Pancreas (tissue), 10 donors: ENCODE measurements around the gene FAM9C. TPM values are rescaled to one million over a fixed set of nuclear protein-coding genes. Genes with fewer than 3 reads are reported as not detected.

Experiments
- ATAC-seq, 4 donors: fragments of 200-7000 bp; cut with Tn5 transposase; one replicate each; pipeline versions ENCODE4 v1.8.0 to v1.9.1; 2020; ENCODE audit warnings: mild to moderate bottlenecking in 4 of 4, moderate library complexity in 4 of 4
- DNase-seq, 6 donors: peaks; one replicate each; pipeline ENCODE4 v3.0.0-alpha.2; 2020
- FAIRE-seq: peaks from 2 replicates; lab custom pipeline; 2012; peaks lifted over from hg19 to GRCh38; lab: Jason Lieb, UNC
- H3K27ac ChIP-seq, 4 donors: fragments of 200-600 bp; sonication (generic); 1 replicate in 3 of 4; 2 replicates in 1 of 4; pipeline versions ENCODE4 v1.5.0 to v1.8.0; 2020
- H3K27me3 ChIP-seq, 4 donors: fragments of 200-600 bp; one replicate each; pipeline ENCODE4 v1.8.0; 2021
- H3K36me3 ChIP-seq, 3 donors: fragments of 200-600 bp; sonication (generic) in 1 of 3; one replicate each; pipeline versions ENCODE4 v1.5.0 to v1.8.0; 2020 to 2021
- H3K4me1 ChIP-seq, 3 donors: fragments of 200-600 bp; one replicate each; pipeline ENCODE4 v1.8.0; 2021
- H3K4me3 ChIP-seq, 4 donors: fragments of 200-600 bp; sonication (generic) in 2 of 4; one replicate each; pipeline versions ENCODE4 v1.5.0 to v1.8.0; 2020 to 2021
- H3K9me3 ChIP-seq, 4 donors: fragments of 200-600 bp; one replicate each; pipeline ENCODE4 v1.8.0; 2021
- WGBS, 2 donors: extraction: QIAGEN DNeasy Blood & Tissue Kit; methylation state at CpG; one replicate each; pipeline ENCODE4 v1.1.7; 2013; 5-methylcytosine and 5-hydroxymethylcytosine counted together
- intact Hi-C, 3 donors: fragments of 100-400 bp; cut with DNase I; formaldehyde crosslinking; loops; one replicate each; pipeline versions ENCODE4 v1.11.1 to v1.14.2; 2022
- polyA plus RNA-seq, 2 donors: library from polyadenylated mRNA; stranded (reverse); fragments of 200-250 nt; gene quantifications; one replicate each; pipeline ENCODE4 v1.2.3, GENCODE V29; 2013
- total RNA-seq, 6 donors: library from RNA; stranded (reverse); fragmentation: NEBNext Ultra II Directional in 4 of 6; extraction: Animal tissue kit (Norgen Biotek cat#: 25700) in 4 of 6; gene quantifications; one replicate each; pipeline versions ENCODE4 v1.2.1 to v1.2.4, GENCODE V29; 2021 to 2023
- TF ChIP-seq, protein P1 (sequence below), 4 donors: fragments of 200-600 bp; sonication (generic) in 3 of 4; IDR thresholded peaks; one replicate each; pipeline versions ENCODE4 v1.5.0 to v1.8.0; 2021; ENCODE audit warnings: antibody characterized with exemption in 4 of 4
- donor health status: healthy with polysubstance abuse.
- donor health status: DM: no; HTN: no; CAD: no; lungs with moderate emphysema.
- donor health status: DM: no; HTN: no; CAD: no.
- donor health status: control.
- donor health status: control.
- donor health status: Bipolar disorder and iron deficiency.
- donor health status: DM: yes; HTN: yes; CAD: no.
- donor health status: DM: no; HTN: no; CAD: no.
- donor health status: DM: no; HTN: no; CAD: no.
- donor health status: DM: yes; HTN: yes; CAD: no.

FAM9C gene
- total and polyA plus RNA-seq, 8 donors = not detected

GRCh38 chrX:13043138-13043537, 1.3 kb downstream of the FAM9C start:
- WGBS, 2 donors = 80% methylated on average over 10 of the region's 10 CpGs
- H3K27ac ChIP-seq = no peak overlapping the region
- H3K36me3 ChIP-seq = no peaks in the 10 kb centered on the region
- ATAC-seq = no peak
- no peak for DNase-seq
- H3K27me3 ChIP-seq = no peaks in the 10 kb centered on the region
- no peak for FAIRE-seq
- intact Hi-C loops = no loop called here
- H3K4me1 ChIP-seq = no peaks in the 10 kb centered on the region
- TF ChIP-seq, protein P1, sequence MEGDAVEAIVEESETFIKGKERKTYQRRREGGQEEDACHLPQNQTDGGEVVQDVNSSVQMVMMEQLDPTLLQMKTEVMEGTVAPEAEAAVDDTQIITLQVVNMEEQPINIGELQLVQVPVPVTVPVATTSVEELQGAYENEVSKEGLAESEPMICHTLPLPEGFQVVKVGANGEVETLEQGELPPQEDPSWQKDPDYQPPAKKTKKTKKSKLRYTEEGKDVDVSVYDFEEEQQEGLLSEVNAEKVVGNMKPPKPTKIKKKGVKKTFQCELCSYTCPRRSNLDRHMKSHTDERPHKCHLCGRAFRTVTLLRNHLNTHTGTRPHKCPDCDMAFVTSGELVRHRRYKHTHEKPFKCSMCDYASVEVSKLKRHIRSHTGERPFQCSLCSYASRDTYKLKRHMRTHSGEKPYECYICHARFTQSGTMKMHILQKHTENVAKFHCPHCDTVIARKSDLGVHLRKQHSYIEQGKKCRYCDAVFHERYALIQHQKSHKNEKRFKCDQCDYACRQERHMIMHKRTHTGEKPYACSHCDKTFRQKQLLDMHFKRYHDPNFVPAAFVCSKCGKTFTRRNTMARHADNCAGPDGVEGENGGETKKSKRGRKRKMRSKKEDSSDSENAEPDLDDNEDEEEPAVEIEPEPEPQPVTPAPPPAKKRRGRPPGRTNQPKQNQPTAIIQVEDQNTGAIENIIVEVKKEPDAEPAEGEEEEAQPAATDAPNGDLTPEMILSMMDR (IDR thresholded peaks at IDR 0.05) = no peak
- H3K9me3 ChIP-seq = no peaks in the 10 kb centered on the region
- no peak overlapping the region for H3K4me3 ChIP-seq

DNA sequence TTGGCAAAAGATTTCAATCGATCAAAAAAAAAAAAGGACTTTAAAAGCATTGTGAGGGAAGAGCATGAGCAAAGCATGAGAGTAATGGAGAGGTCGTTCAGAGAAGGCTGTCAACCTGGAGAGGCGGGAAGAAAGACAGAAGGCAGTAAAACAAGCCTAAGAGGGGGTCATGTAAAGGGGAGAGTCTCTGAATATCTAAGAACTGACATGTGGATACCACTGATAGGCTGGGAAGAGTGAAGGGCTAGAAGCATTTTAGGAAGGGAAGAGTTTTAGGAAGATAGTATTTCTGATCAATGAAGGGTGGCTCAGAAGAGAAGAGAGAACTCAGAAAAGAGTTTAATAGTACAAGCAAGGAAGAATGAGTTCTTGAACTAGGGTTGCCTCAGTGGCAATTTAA, 7.5 kb downstream of the FAM9C start:
- Histone ChIP-seq H3K27me3 (no peaks in the 10 kb centered on the region), H3K4me1 (no peaks in the 10 kb centered on the region), H3K27ac (no peak overlapping the region), H3K36me3 (no peaks in the 10 kb centered on the region), H3K9me3 (no peaks in the 10 kb centered on the region), H3K4me3 (no peak overlapping the region)
- TF ChIP-seq, protein P1 (IDR thresholded peaks at IDR 0.05) = no peak
- intact Hi-C loops = no loop called here
- 57 to 74% methylated on average over 3 of the region's 3 CpGs for WGBS, 2 donors
- FAIRE-seq = no peak
- no peak for DNase-seq
- ATAC-seq = no peak

DNA sequence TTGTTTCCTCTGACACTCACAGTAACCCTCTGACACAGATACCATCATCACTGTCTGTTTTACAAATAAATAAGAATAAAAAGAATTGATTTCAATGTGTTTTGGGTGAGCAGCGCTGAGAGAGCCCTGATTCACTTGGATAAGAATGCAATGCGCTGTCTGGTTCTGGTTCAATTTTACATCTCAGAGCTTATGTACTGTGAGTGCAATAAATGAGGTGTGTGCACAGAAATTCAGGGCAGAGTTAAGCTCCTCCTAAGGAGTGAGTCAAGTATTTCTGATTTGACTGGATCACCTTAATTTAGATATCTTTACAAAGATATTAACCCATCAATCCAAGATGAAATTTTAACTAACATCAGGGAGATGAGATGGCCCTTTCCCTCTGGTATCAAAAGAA, 11.2 kb downstream of the FAM9C start:
- no peaks in the 10 kb centered on the region for H3K27me3 ChIP-seq
- intact Hi-C loops = no loop called here
- FAIRE-seq (no peak), ATAC-seq (no peak), DNase-seq (no peak)
- H3K9me3 ChIP-seq = no peaks in the 10 kb centered on the region
- peaks cover 0 to 18% (median 10%) of the 10 kb centered on the region in 3 donors for H3K4me1 ChIP-seq
- no peak overlapping the region for H3K27ac ChIP-seq
- H3K36me3 ChIP-seq = no peaks in the 10 kb centered on the region
- 92 to 96% methylated on average over 2 of the region's 2 CpGs for WGBS, 2 donors
- TF ChIP-seq, protein P1 (IDR thresholded peaks at IDR 0.05) = no peak
- no peak overlapping the region for H3K4me3 ChIP-seq

DNA sequence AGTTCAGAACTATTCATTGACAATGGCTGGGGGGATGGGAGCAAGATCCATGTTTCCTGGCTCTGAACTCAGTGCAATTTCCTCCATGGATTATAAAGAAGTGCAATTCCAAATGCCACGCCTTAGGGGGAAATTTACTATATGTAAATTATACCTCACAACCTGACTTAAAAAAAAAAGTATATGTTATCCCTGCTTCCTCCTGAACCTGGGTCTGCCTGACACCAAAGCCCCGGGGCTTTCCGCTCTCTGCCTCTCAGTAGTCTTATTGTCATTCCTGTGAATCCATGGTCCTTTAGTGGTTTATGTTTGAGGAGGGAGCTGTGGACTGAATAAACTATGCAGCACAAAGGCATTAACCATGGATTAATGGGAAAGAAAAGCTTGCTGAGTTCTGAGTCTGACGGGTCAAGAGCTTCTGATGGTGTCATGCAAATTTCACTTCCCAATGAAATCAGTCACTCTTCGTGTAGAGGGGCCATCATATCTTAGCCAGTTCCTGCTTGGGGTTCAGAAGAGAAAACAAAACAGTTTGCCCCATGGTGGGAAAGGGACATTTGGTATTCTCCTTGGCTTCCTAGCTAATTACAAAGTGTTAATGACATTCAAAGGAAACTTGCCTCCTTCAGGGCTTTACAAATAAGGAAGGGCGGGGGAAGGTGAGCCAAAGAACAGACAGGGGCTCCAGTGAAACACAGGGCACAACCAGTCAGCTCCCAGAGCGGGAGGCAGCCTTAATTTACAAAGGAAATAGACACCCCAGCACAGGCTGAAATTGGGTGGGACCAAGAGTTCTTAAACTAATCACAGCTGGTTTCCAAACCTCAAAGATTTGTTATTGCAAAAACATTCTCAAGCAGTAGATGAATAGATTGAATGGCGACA, 14.3 kb downstream of the FAM9C start:
- WGBS, 2 donors = 49 to 82% methylated on average over 8 of the region's 8 CpGs
- Histone ChIP-seq H3K27ac (peak overlapping the region in 2 of 4 donors; percentile 60 to 72), H3K9me3 (no peaks in the 10 kb centered on the region), H3K27me3 (no peaks in the 10 kb centered on the region), H3K36me3 (no peaks in the 10 kb centered on the region), H3K4me1 (peaks cover 0 to 18% (median 11%) of the 10 kb centered on the region in 3 donors), H3K4me3 (no peak overlapping the region)
- TF ChIP-seq, protein P1 (IDR thresholded peaks at IDR 0.05) = no peak
- FAIRE-seq (no peak), DNase-seq (no peak), ATAC-seq (peak in 3 of 4 donors; percentile 48 to 69 (median 60))
- intact Hi-C loops = no loop called here

DNA sequence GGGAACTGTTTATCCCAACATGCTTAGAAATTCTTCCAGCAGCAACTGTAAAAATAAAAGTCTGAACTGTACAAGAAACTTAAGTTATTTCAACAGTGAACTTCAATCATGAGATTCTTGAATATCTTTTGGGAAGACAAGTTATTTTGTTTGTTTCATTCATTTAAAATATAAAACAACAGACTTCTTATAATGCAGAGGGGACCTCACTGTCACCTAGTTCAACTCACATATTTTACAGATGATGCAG, 14.9 kb downstream of the FAM9C start:
- no peak overlapping the region for H3K4me3 ChIP-seq
- H3K9me3 ChIP-seq = no peaks in the 10 kb centered on the region
- intact Hi-C loops = no loop called here
- FAIRE-seq (peak; percentile 84), ATAC-seq (no peak), DNase-seq (no peak)
- peaks cover 0 to 18% (median 11%) of the 10 kb centered on the region in 3 donors for H3K4me1 ChIP-seq
- TF ChIP-seq, protein P1 (IDR thresholded peaks at IDR 0.05) = no peak
- H3K27me3 ChIP-seq = no peaks in the 10 kb centered on the region
- H3K36me3 ChIP-seq = no peaks in the 10 kb centered on the region
- H3K27ac ChIP-seq = peak overlapping the region in 2 of 4 donors; percentile 60 to 72
